Mononuclear cell (primary cell): ENCODE data around the gene C3orf22. TPM values are rescaled to one million over a fixed set of nuclear protein-coding genes. Genes with fewer than 3 reads are reported as not detected.

Source experiments
- H3K27me3 ChIP-seq: 2 replicates; pipeline ENCODE4 v1.6.0; 2011; ENCODE audit warnings: low read length, control low read depth; ENCODE audit not compliant: insufficient read depth
- H3K4me1 ChIP-seq: 2 replicates; pipeline ENCODE4 v1.5.1; 2011; ENCODE audit warnings: mild to moderate bottlenecking, low read length, control low read depth; ENCODE audit not compliant: insufficient read depth
- H3K4me3 ChIP-seq: 2 replicates; pipeline ENCODE4 v1.5.1; 2011; ENCODE audit warnings: mild to moderate bottlenecking, low read length, moderate library complexity
- H3K9me3 ChIP-seq: 2 replicates; pipeline ENCODE4 v1.5.1; 2011; ENCODE audit warnings: low read depth, mild to moderate bottlenecking, control low read depth, low read length
- total RNA-seq: library from RNA; depleted of rRNA; stranded (reverse); fragments of >200 nt; gene quantifications from one replicate; pipeline ENCODE4 v1.2.3, GENCODE V29; 2012

The C3orf22 gene
- total RNA-seq, 1 donor, result not detected

DNA sequence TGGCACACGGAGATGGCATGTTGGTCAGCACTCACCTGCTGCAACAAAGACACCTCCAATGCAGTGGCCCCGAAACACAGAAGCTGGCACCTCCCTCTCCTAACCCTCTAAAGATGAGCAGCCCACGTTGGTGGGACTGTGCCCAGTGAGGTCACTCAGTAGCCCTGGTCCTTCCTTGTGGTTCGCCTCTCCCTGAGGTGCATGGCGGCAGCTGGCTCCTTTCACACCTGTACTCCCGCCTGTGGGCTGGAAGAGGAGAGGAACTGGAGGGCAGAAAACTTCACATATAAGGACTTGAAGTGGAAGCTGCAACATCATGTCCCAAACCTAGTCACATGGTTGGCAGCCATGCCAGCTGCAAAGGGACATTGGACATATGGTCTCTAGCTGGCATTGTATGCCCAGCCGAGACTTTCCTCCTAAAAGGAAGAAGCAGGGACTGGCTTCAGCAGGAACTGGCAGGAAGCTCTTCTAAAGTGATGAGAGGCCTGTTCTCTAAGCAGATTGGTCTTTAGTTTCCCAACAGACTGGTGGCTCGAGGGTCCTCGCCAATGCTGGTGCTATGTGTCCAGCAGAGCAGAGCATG lies 10.8 kb upstream of the C3orf22 start:
- no peak overlapping the region for H3K4me3 ChIP-seq
- no peaks in the 10 kb centered on the region for H3K9me3 ChIP-seq
- no peaks in the 10 kb centered on the region for H3K4me1 ChIP-seq
- no peaks in the 10 kb centered on the region for H3K27me3 ChIP-seq

DNA sequence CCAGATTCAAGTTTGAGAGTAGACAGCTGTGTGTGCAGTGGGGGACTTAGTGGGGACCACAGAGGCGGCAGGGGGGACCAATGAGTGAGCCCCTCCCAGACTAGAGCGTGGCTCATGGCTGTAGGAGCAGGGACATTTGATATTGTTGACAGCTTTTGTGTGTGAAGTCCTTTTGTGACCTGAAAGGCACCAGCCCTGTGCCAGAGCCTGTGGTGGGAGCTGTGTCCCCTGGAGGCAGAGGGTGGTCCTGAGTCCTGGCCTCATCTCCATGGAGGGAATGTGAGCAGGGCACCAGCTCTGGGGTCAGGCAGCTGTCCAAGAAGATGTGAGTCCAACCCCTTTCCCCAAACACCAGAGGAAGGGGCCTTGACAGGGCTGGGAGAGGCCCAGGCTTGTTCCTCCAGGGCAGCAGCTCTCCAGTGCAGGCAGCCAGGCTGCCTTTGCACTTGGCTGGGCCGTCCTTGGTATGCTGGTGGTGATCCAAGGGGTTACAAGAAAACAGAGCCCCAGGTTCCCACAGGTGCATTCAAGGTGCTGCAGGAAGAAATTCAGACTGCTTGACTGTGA lies 10.1 kb upstream of the C3orf22 start:
- Histone ChIP-seq H3K27me3 (no peaks in the 10 kb centered on the region), H3K4me3 (no peak overlapping the region), H3K9me3 (no peaks in the 10 kb centered on the region), H3K4me1 (no peaks in the 10 kb centered on the region)

DNA sequence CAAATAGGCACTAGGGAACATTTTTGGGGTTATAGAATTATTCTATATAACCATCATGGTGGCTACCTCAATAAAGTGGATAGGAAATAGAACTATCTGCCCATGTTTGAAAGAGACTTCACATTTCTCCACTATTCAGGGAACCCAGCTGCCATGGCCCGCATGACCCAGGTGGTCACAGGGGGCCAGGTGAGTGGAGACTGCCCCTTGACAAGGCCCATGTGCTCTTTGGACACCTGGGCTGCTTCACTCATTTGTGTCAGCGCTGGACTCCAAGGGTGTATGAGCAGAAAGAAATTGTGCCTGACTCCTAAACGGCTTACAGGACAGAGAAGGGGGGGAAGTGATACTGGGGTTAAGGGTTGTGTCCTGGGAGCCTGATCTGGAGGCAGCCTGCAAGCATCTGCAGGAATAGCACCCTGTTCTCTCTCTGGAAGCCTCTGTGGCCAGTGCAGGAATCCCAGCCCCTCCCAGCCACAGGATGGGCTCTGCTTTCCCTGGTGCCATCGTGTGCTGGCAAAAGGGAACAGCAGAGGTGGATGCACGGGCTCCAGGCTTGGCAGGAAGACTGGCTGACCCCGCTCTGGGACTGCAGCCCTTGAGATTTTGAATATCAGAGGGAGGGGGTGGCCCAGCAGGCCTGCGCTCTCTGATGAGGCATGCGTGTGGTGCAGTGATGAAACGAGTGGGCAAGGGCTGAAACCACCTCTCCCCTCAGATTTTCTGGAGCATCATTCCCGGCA lies 9.1 kb upstream of the C3orf22 start:
- H3K9me3 ChIP-seq, result no peaks in the 10 kb centered on the region
- no peaks in the 10 kb centered on the region for H3K4me1 ChIP-seq
- H3K27me3 ChIP-seq, result no peaks in the 10 kb centered on the region
- no peak overlapping the region for H3K4me3 ChIP-seq

DNA sequence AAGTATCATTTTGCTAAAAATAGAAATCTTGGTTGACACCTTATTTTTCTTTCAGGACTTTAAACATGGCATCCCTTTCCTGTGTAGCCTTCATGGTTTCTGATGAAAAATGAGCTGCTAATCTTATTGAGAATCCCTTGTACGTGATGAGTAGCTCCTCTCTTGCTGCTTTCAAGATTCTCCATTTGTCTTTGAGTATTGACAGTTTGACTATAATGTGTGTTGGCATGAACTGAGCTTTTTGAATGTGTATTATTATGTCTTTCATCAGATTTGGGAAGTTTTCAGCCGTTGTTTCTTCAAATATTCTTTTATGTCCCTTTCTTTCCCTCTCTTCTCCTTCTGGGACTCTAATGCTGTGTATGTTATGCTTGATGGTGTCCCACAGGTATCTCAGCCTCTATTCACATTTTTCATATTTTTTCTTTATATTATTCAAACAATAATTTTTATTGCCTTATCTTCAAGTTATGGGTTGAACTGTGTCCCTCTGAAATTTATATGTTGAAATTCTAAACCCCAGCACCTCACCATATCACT lies 4.1 kb upstream of the C3orf22 start:
- Histone ChIP-seq H3K4me1 (no peaks in the 10 kb centered on the region), H3K4me3 (no peak overlapping the region), H3K27me3 (no peaks in the 10 kb centered on the region), H3K9me3 (no peaks in the 10 kb centered on the region)

DNA sequence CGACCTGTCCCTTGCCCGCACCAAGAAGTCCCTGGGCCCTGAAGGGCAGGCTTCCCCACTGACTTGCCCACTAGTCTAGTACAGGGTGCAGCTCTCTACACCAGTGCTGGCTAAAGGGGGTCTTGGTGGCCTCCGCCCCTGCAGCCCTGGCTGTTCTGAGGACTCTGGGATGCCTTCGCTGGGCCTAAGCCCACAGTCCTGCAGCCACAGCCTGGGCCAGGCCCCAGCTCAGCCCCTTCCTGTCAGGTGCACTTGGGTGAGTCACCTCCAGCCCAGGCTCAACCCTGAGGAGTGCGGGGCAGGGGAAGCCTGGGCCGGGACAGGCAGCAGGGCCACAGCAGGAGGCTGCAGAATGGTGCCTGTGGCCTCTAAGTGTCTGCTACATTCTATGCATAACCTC lies 971 bp downstream of the C3orf22 start:
- H3K9me3 ChIP-seq, result no peaks in the 10 kb centered on the region
- no peak overlapping the region for H3K4me3 ChIP-seq

DNA sequence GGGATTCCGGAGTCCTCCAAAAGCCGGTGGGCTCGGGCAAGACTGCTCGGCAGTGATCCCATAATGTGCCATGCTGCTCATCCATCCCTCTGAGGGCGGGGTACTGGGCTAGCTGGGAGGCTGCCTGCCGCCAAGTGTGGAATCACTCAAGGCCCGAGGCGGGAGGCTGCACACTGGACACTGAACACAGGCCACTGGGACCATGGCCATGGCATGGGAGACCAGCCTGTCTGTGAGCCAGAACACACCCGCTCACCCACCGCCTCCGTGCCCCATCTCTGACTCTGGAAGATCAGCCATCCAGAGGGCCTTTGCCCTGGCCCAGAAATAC lies 1.4 kb downstream of the C3orf22 start:
- no peaks in the 10 kb centered on the region for H3K27me3 ChIP-seq
- no peak overlapping the region for H3K4me3 ChIP-seq
- no peaks in the 10 kb centered on the region for H3K4me1 ChIP-seq
- no peaks in the 10 kb centered on the region for H3K9me3 ChIP-seq

More for the DNA sequence above, 971 bp downstream of the C3orf22 start:
- Histone ChIP-seq H3K4me1 (no peaks in the 10 kb centered on the region), H3K27me3 (no peaks in the 10 kb centered on the region)

DNA sequence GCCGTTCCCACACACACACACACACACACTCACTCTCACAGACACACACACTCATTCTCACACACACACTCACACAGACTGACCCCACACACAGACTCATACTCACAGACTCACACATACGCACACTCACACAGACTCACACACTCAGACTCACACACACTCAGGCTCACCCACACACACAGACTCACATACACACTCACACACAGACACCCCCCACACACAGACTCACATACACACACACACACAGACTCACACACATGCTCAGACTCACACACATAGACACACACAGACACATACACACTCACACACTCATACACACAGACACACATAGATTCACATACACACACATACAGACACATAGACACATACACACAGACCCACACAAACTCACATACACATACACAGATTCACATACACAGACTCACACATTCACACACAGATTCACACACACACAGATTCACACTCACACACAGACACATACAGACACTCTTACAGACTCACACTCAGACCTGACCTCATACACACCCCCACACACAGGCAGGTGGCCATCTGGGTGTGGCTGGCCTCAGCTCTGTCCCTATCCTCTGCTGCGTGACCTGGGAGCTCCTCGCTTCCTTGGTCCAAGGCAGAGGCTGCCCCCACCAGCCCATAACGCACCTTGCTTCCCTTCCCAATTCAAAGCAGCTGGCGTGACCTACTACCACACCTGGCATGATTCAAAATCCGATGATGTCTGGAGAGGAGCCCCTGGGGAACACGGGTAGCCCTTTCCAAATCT lies 1.9 kb downstream of the C3orf22 start:
- no peak overlapping the region for H3K4me3 ChIP-seq
- no peaks in the 10 kb centered on the region for H3K4me1 ChIP-seq
- H3K9me3 ChIP-seq, result no peaks in the 10 kb centered on the region
- no peaks in the 10 kb centered on the region for H3K27me3 ChIP-seq

DNA sequence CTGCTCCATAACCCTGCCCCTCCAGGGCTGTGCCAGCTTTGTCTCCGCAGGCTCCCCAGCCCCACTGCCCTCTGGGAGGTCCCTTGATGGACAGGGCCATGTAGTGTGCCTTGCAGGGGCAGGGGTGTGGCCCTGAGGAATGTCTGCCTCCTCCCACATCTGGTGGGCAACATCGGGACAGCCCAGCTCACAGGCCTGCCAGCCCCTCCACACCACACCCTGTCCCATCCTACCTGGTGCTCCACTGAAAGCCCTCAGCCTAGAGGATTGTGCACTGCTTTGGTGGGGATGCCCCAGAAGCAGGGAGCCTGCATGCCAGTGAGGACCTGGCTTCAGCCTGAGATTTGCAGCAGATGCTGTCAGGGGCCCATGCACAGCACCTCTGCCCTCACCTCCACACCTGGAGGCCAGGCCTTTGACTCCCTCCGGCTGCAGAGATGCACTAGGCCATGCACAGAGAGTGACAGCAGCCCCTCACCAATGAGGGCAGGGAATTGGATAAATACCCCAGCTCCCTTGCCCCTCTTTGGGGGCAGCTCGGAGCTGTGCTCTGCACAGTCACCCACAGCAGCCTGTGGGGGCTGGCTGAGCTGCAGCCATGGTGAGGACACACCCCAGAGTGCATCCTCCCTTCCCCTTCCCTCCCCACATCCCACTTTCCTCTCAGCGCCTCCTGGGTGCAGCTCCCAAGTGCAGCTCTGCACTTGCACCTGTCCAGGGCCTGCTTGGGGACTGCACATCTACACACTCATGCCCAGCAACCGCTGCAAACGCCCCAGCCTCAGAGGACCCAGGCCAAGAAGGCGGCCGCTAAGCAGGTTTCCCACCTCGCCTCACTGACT lies 2.7 kb downstream of the C3orf22 start:
- H3K4me3 ChIP-seq, result no peak overlapping the region
- no peaks in the 10 kb centered on the region for H3K27me3 ChIP-seq
- no peaks in the 10 kb centered on the region for H3K4me1 ChIP-seq
- no peaks in the 10 kb centered on the region for H3K9me3 ChIP-seq

DNA sequence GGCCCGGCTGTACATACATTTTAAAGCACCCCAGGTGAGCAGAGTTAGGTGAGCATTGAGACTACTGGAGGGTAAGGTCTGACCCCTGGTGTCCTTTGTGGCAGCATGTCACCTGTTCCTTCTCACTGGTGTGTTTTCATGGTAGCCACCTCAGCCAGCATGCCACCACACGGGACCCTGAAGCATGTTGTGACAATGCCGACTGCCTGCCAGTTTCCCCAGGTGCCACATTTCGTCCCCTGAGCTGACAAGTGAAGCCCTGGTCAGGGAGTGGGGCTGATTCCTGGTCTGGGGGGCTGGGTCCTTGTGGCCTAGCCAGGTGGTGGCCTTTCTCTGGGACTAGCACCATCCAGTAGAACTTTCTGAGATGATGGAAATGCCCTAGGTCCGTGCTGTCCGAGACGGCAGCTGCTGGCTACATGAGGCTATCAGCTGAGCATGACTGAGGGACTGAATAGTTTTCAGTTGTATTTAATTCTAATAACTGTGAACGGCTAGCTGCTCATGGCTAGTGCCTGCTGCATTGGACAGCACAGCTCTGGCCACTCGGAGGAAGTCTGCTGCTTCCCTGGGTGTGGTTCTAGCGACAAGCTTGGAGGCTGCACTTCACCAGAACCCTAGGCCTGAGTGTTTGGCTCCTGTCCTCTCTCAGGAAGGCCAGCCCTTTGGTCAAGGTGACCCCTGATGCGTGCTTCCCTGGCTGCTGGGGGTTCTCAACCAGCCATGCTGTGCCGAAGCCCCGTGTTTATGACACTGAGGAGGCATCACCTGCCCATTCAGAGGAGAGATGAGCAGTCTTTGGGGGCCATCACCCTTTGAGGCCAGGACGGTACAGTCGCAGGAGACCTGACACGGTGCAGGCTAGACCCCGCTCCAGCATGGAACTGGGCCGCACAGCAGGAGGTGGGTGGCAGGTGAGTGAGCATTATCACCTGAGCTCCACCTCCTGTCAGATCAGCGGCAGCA lies 3.9 kb downstream of the C3orf22 start:
- Histone ChIP-seq H3K4me3 (no peak overlapping the region), H3K27me3 (no peaks in the 10 kb centered on the region)

DNA sequence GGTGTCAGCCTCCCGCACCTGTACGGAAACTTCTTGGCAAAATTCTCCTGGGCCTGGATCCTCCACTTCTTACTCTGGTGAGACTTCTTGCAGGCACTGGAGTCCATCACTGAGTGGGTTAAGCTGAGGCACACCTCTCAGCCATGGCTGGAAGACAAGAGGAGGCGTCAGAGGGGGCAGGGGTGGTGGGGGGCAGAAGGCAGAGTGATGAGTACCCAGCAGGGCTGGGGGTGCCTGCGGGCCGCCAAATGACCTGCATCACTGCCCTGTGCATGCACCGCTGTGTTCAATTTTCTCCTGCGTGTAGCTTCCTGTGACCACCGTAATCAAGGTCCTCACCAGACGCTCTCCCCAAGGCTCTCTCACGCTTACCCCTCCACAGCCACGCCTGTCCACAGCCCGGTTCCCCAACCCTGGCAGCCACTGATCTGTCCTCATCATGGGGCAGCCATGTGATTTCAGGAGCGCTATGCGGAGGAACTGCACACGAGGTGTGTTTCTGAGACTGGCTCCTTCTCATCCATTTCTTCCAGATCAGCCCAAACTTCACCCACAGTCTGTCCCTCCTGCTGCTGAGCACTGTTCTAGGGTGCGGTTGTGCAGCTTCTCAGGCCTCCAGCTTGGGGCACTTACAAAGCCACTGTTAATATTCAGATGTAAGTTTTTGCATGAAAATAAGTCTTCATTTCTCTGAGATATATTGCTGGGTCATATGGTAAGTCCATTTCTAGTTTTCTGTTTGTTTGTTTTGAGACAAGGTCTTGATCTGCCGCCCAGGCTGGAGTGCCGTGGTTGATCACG lies 5.2 kb downstream of the C3orf22 start:
- H3K27me3 ChIP-seq, result no peaks in the 10 kb centered on the region
- H3K4me1 ChIP-seq, result no peaks in the 10 kb centered on the region
- no peaks in the 10 kb centered on the region for H3K9me3 ChIP-seq
- H3K4me3 ChIP-seq, result no peak overlapping the region

More for the DNA sequence above, 3.9 kb downstream of the C3orf22 start:
- no peaks in the 10 kb centered on the region for H3K9me3 ChIP-seq
- no peaks in the 10 kb centered on the region for H3K4me1 ChIP-seq

DNA sequence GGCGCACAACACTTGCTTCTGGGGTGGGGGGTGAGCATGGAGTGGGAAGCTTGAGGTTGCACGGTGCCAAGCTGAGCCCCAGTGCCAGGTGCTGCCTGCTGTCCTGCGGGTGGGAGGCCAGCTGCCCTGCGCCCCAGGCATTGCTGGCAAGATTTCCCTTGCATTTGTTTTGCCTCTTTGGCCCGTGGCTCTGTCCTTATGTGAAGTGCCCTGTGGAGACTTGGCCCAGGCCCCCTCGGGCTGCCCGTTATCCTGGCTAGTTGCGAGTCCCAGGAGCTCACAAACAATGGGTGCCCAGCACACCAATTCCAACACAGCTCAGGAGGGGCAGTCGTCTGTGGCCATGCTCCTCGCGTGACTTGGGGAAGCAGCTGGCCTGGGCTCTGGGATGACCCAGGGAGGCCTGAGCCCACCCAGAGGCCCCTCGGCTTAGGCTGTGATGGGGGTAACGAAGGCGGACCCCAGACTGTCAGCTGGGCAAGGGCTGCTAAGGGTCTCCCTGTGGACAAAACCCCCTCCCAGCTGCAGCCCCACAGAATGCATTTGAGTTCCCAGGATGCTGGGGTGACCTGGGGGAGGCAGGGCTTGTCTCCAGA lies 5.9 kb downstream of the C3orf22 start:
- H3K4me3 ChIP-seq, result no peak overlapping the region
- no peaks in the 10 kb centered on the region for H3K27me3 ChIP-seq
- H3K9me3 ChIP-seq, result no peaks in the 10 kb centered on the region
- H3K4me1 ChIP-seq, result no peaks in the 10 kb centered on the region

DNA sequence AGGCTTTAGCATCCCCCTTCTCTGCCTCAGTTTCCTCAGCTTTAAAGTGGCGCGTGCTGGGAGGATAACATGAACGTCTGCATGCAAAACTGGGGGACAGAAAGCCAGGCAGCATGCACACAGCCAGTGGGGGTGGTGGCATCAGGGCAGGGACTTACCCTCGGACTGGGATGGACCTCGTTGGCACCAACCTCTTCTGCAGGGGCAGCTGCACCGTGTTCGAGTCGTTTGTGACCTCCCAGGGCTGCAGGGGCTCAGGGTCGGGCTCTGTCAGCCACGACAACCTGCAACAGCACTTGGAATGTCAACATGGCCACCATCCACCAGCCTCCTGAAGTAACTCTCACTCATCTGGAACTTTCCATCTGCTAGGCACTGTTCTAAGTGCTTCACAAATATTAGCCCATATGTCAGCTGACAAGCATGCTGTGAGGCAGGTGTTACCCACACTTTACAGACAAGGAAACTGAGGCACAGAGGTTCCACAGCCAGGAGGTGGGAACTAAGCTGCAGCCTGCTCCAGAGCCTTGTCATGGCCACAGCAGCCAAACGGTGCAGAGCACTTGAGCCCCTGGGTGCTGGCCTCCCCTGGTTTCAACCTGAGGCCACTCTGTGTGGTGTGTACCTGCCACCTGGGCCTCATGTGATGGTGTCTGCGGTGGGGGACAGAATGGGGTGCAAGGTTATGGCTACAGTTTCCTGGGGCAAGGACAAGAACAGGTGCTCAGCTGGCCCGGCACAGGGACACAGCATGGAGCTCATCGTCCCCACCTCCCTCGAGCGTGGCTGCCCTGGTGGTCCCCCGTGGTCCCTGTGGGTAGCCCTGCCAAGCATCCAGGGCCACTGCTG lies 6.7 kb downstream of the C3orf22 start:
- Histone ChIP-seq H3K27me3 (no peaks in the 10 kb centered on the region), H3K4me3 (no peak overlapping the region), H3K9me3 (no peaks in the 10 kb centered on the region), H3K4me1 (no peaks in the 10 kb centered on the region)
